ENCODE data around the gene TRAPPC2L. TPM values are rescaled to one million over a fixed set of nuclear protein-coding genes. Genes with fewer than 3 reads are reported as not detected.
"Not testable (repeated sequence)": the region's sequence is repeated elsewhere in the genome, so short reads cannot be mapped to it uniquely, and the experiment has no call there.

The TRAPPC2L gene
- total and polyA plus RNA-seq, 10 of the 15 experiments (the other 5 are each of a cell fraction or from before 2014, with no cell fraction given), result 56.3 to 363 (median 118) TPM

GRCh38 chr16:88889702-88890352 is 32.9 kb downstream of the TRAPPC2L start:
- SMC1A ChIA-PET (ENCODE audit: uncharacterized antibody, unreplicated experiment); H2AFZ ChIP-seq (ENCODE audit: control insufficient read depth, low read depth, low read length); H3K27me3 ChIP-seq (replicated peaks in 1 of 2; ENCODE audit: control insufficient read depth in 2 of 2, insufficient read depth in 2 of 2, low read length in 1 of 2); BruUV-seq (replicated peaks); H3K9ac ChIP-seq (ENCODE audit: control insufficient read depth, insufficient read depth, low read length); FAIRE-seq; POLR2A ChIA-PET; H3K4me3 ChIP-seq; H3K9me3 ChIP-seq (replicated peaks; ENCODE audit: control insufficient read depth, insufficient read depth, low read length); CTCF ChIA-PET; RAD21 ChIA-PET (ENCODE audit: unreplicated experiment); H4K20me1 ChIP-seq (ENCODE audit: control insufficient read depth, insufficient read depth); H3K4me2 ChIP-seq (ENCODE audit: control insufficient read depth, insufficient read depth); ATAC-seq; H3K4me1 ChIP-seq (ENCODE audit: control insufficient read depth, insufficient read depth, low read length); H3K27ac ChIP-seq (ENCODE audit: control insufficient read depth, insufficient read depth); H3K36me3 ChIP-seq (ENCODE audit: control insufficient read depth in 2 of 2, insufficient read depth in 2 of 2, low read length in 1 of 2); DNase-seq (ENCODE audit: low read depth, low spot score); in situ Hi-C loops (cut with MboI); intact Hi-C loops (cut with micrococcal nuclease; ENCODE audit: unreplicated experiment); H3K79me2 ChIP-seq (ENCODE audit: control insufficient read depth, insufficient read depth, low read length): not testable (repeated sequence)
- 98% methylated on average over 25 of the region's 48 CpGs for WGBS (ENCODE audit: insufficient coverage, insufficient replicate concordance, low lambda C conversion rate, missing lambda C conversion rate)

GRCh38 chr16:88891083-88891482 is 34.2 kb downstream of the TRAPPC2L start:
- POLR2A ChIA-PET, result no interaction called here
- no peak for TF ChIP-seq IKZF2 (IDR thresholded peaks at IDR 0.05)
- no peak for TF ChIP-seq CEBPB (IDR thresholded peaks at IDR 0.05; ENCODE audit: borderline replicate concordance in 1 of 2, low read depth in 2 of 2, low read length in 2 of 2)
- FAIRE-seq (no peak), ATAC-seq (no peak), DNase-seq (ENCODE audit: low read depth, low spot score) (no peak)
- Histone ChIP-seq H3K9me3 (replicated peaks; ENCODE audit: control insufficient read depth, insufficient read depth, low read length) (no peaks in the 10 kb centered on the region), H3K4me1 (ENCODE audit: control insufficient read depth, insufficient read depth, low read length) (no peaks in the 10 kb centered on the region), H2AFZ (ENCODE audit: control insufficient read depth, low read depth, low read length) (no peak overlapping the region), H4K20me1 (ENCODE audit: control insufficient read depth, insufficient read depth) (no peaks in the 10 kb centered on the region), H3K79me2 (ENCODE audit: control insufficient read depth, insufficient read depth, low read length) (no peaks in the 10 kb centered on the region), H3K27ac (ENCODE audit: control insufficient read depth, insufficient read depth) (no peak overlapping the region), H3K9ac (ENCODE audit: control insufficient read depth, insufficient read depth, low read length) (no peak overlapping the region), H3K27me3 (replicated peaks in 1 of 2; ENCODE audit: control insufficient read depth in 2 of 2, insufficient read depth in 2 of 2, low read length in 1 of 2) (no peaks in the 10 kb centered on the region), H3K36me3 (ENCODE audit: control insufficient read depth in 2 of 2, insufficient read depth in 2 of 2, low read length in 1 of 2) (peaks cover 1 to 4% of the 10 kb centered on the region in 2 experiments; a peak in 3 of 4 replicates), H3K4me3 (no peak overlapping the region), H3K4me2 (ENCODE audit: control insufficient read depth, insufficient read depth) (no peak overlapping the region)
- WGBS (ENCODE audit: insufficient coverage, insufficient replicate concordance, low lambda C conversion rate, missing lambda C conversion rate), result 92% methylated on average over 15 of the region's 16 CpGs
- intact Hi-C loops (cut with micrococcal nuclease; ENCODE audit: unreplicated experiment) (no loop called here), in situ Hi-C loops (cut with MboI) (no loop called here)
- RAD21 ChIA-PET (ENCODE audit: unreplicated experiment), result no interaction called here
- SMC1A ChIA-PET (ENCODE audit: uncharacterized antibody, unreplicated experiment), result no interaction called here
- CTCF ChIA-PET, result no interaction called here
- BruUV-seq (replicated peaks), result no TSS peak

Measured in GM12878 (cell line).